ENCODE data around the gene TMEM232.

The TMEM232 gene

DNA sequence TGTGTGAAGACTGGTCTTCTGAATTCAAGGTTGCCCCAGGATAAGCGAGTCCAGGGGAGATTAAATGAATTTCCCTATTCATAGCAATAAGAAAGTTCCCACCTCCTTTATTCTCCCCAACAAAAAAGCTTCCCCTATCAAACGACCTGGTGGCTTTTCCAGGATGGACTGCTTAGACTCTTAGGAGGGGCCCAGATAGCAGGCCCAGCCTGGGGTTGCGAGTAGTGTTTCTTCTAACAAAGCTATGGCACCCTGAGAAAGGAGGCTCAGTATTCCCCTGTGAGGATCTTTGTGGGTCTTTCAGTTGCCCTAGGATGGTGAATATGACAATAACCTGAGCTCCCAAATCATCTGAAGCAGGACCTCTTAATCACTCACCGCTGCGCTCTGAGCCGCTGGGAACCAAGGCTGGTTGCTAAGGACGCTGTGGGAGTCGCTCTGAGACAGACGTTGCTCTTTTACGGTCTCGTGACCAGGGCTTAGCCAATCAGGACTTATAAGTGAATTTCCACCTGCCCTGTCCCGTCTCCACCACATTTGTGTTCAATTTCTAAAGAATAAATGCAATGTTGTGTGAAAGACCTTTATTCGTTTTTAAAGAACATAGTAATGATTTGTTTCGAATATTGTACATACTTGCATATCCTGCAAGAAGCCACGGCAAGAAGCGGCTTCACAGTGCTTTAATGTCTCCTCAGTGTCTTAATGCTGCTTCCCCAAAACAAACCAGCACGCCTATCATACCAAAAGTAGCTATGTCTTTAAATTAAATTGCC, at the start of gene TMEM232:
TMEM232 (minus strand) TSS at position 423 of the 776 bp plus-strand sequence. CDS start 59,319 bp downstream, outside the sequence.
- no peak for TF ChIP-seq CTCF (IDR thresholded peaks at IDR 0.05; ENCODE audit: low read depth, low read length)
- no peak for DNase-seq (ENCODE audit: extremely low read depth, low read depth)

DNA sequence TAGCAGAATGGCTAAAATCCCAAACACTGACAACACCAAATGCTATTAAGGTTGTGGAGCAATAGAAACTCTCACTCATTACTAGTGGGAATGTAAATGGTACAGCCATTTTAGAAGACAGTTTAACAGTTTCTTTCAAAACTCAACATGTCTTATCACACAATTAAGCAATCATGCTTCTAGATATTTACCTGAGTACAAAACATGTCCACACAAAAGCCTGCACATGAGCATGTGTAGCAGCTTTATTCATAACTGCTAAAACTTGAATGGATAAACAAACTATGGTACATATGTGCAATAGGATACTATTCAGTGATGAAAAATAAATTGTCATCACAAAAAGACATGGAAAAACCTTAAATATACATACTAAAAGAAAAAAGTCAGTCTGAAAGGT, 43.8 kb upstream of the TMEM232 start:
- TF ChIP-seq CTCF (IDR thresholded peaks at IDR 0.05; ENCODE audit: low read depth, low read length) = no peak
- DNase-seq (ENCODE audit: extremely low read depth, low read depth) = no peak

DNA sequence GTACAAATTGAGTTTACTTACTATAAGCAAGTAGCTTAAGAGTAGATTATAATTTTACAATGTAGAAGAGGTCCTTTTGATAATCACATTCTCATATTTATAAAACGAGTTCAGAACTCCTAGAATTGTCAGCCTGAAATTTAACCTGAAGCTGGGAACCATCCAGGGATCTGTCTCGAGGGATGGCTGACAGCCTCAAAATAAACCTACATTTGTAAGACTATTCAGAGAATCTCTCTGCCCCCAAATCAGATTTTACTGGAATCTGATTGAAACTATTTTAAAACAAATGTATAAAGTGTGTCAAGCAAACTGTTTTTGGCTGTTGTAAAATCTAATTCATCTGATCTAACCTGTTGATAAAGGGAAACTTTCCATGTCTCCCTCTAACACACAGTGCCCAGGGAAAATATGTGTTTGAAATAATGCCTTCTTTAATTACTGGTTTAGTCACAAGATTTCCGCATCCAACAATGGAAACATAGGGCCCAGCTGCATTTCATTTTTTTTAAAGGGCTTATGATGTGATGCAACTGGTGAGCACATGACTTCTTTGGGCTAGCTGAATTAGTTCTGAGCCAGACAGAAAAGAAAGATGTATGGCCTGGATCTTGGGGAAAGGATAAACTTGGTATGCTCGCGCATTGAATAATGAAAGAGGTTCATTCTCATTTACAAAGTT, 42.7 kb upstream of the TMEM232 start:
- TF ChIP-seq CTCF (IDR thresholded peaks at IDR 0.05; ENCODE audit: low read depth, low read length) = no peak
- peak; percentile 62 for DNase-seq (ENCODE audit: extremely low read depth, low read depth)

GRCh38 chr5:110768138-110768860, 41.8 kb upstream of the TMEM232 start:
- TF ChIP-seq CTCF (IDR thresholded peaks at IDR 0.05; ENCODE audit: low read depth, low read length) = no peak
- DNase-seq (ENCODE audit: extremely low read depth, low read depth) = peak; percentile 32

DNA sequence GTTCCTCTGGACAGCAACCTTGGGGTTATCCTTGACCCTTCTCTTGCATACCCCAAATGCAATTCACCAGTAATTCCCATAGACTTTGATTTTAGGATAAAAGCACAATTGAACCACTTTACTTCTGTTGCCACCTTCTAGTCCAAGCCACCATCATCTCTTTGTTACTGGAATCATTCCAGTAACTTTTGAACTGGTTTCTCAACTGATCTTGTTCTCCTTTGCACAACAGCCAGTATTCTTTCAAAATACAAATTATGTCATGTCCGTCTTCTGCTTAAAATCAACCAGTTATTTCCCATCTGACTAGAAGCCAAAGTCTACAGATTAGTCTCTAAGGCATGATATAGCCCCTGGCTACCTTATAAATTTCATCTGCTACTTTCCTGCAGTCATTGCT, 33.7 kb upstream of the TMEM232 start:
- no peak for TF ChIP-seq CTCF (IDR thresholded peaks at IDR 0.05; ENCODE audit: low read depth, low read length)
- no peak for DNase-seq (ENCODE audit: extremely low read depth, low read depth)

DNA sequence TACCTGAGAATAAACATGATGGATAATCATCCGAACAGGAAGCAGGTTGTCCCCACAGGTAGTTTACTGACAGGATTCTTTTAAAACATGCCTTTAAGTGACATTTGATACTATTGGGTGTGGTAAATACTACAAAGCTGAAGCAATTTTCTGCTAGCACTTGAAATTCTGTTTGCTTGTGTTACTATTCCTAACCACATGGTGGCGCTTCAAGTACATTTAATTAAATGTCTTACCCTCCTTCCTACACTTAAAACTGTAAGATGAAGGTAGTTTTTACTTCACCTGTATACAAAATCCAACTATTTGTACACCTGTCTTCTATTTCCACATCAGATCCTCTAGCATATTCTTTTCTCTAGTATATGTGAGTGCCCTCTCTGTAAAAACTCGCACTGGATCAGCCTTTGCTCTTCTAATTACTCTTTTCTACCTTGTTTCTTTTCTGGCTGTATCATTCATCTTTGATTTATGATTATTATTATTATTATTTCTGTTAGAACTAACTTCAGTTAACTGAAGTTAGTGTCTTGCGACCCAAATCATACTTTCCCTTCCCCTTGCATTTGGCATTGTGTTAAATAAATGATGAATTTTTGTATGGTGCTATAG, 30.8 kb upstream of the TMEM232 start:
- DNase-seq (ENCODE audit: extremely low read depth, low read depth) = no peak
- peak; percentile 53 for TF ChIP-seq CTCF (IDR thresholded peaks at IDR 0.05; ENCODE audit: low read depth, low read length)

Data from AG09319 (cell line).